GM06990 (cell line): Measurements from ENCODE around the gene VSIR.

ENCODE experiments used
- DNase-seq: peaks from one replicate; pipeline ENCODE4 v3.0.0-alpha.2; 2011; ENCODE audit not compliant: insufficient read length; ENCODE audit errors: extremely low read depth
- H3K27me3 ChIP-seq: replicated peaks from 2 replicates; pipeline ENCODE4 v1.6.0; 2011; ENCODE audit warnings: low read length; ENCODE audit not compliant: control insufficient read depth, insufficient read depth
- H3K36me3 ChIP-seq: 2 replicates; pipeline ENCODE4 v1.5.1; 2011; ENCODE audit warnings: low read length; ENCODE audit not compliant: control insufficient read depth, insufficient read depth
- H3K4me3 ChIP-seq: replicated peaks from 2 replicates; pipeline ENCODE4 v1.5.1; 2011; ENCODE audit warnings: low read depth, mild to moderate bottlenecking, control low read depth, low read length
- TF ChIP-seq, protein P1 (sequence below): IDR thresholded peaks from 2 replicates; pipeline ENCODE4 v1.5.1; 2011; ENCODE audit warnings: low read length, control low read depth, mild to moderate bottlenecking, inconsistent platforms; ENCODE audit not compliant: insufficient read depth, poor library complexity, severe bottlenecking

VSIR gene

DNA sequence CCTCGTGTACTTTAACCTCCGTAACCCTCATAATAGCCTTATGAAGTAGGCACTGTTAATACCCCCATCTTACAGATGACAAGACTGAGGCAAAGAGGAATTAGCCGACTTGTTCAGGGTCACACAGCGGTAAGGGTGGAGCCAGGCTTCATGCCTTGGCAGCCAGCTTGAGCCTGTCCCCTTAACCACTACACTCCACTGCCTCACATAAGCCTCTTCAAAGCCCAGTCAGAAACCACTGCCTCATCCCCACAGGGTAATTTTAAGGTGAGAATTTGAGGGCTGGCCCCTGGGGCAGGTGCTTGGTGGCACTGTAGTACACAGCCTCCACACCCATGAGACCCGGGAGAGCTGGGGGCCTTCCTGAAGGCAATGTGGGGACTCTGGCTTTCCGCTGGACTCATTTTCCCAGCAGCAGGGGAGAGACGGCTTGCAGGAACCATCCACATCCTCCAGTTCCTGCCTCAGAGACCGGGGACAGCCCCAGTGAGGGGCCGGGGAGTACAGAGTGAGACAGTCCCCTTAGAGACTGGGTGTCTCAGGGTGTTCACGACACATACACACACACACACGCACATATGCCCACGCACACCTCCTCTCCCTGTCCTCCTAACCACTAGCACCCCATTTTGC, 46.1 kb downstream of the VSIR start:
- H3K27me3 ChIP-seq: no peaks in the 10 kb centered on the region
- H3K36me3 ChIP-seq: no peaks in the 10 kb centered on the region
- TF ChIP-seq, protein P1, sequence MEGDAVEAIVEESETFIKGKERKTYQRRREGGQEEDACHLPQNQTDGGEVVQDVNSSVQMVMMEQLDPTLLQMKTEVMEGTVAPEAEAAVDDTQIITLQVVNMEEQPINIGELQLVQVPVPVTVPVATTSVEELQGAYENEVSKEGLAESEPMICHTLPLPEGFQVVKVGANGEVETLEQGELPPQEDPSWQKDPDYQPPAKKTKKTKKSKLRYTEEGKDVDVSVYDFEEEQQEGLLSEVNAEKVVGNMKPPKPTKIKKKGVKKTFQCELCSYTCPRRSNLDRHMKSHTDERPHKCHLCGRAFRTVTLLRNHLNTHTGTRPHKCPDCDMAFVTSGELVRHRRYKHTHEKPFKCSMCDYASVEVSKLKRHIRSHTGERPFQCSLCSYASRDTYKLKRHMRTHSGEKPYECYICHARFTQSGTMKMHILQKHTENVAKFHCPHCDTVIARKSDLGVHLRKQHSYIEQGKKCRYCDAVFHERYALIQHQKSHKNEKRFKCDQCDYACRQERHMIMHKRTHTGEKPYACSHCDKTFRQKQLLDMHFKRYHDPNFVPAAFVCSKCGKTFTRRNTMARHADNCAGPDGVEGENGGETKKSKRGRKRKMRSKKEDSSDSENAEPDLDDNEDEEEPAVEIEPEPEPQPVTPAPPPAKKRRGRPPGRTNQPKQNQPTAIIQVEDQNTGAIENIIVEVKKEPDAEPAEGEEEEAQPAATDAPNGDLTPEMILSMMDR: no peak
- DNase-seq: peak; percentile 65
- H3K4me3 ChIP-seq: peak overlapping the region; percentile 10; the same call in 1 of the 2 replicates

DNA sequence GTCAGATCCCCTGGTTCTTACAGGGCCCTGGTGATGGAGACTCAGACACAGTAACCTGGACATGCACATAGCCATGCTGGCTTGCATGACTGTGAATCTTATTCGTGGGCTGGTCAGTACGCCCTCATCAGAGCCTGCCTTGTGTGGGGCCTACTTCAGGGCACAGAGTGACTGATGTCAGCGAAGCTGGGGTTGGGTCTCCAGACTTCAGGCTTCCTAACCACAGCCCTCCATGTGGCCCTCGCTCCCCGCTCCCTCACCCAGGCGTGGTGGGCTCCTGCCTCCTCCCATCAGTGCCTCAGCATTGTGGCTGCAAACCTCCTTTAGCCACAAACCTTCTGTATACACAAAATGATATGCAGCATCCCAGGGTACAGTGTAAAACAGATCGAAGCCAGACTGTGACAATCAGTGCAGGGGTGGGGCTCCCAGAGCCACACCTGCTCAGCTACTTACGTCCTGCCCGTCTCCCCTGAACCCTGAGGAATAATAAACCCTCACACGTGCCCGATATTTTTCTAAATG, 46.7 kb downstream of the VSIR start:
- no peak overlapping the region for H3K4me3 ChIP-seq
- TF ChIP-seq, protein P1: no peak
- DNase-seq: peak; percentile 28
- H3K36me3 ChIP-seq: no peaks in the 10 kb centered on the region
- no peaks in the 10 kb centered on the region for H3K27me3 ChIP-seq

DNA sequence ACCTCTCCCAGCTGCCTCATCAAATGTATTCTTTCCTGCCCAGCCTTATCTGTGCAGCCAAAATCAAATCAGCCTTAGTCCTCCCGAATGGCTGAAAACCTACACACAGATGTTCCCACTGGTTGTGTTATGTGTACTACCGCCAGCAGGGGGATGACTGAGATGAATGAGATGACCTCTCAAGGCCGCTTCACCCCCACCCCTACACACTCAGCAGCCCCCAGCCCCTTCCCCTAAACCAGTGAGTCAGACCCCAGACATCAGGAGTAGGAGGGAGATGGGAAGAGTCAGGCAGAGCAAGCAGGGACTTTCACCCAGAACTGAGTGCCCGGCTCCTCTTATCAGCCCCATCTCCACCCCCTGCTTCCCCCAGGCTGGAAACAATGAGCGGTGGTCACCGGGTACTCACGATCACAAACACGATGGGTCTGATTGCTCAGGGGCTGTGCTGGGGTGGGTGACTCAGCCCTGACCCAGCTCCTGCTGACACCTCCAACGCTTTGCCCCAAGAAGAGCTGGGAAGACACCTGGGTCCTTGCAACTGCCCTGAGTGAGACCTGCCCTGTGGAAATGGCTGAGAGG, 47.2 kb downstream of the VSIR start:
- Histone ChIP-seq H3K4me3 (no peak overlapping the region), H3K36me3 (no peaks in the 10 kb centered on the region), H3K27me3 (no peaks in the 10 kb centered on the region)
- DNase-seq: peak; percentile 43
- TF ChIP-seq, protein P1: peak; percentile 60

DNA sequence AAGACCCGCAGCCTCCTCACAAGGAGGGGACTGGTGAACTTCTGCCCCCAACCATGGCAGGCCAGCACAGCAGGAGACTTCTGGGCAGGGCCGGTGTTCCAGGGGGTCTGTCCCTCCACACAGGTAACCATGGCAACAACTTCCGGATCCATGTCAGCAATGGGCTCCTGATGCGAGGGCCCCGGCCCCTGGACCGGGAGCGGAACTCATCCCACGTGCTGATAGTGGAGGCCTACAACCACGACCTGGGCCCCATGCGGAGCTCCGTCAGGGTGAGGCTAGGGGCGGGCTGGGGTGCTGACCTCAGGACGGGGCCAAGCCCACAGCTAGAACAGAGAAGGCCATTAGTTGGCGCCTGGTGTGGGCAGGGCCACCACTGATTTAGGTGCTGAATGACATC, 48.1 kb downstream of the VSIR start:
- no peaks in the 10 kb centered on the region for H3K36me3 ChIP-seq
- no peak overlapping the region for H3K4me3 ChIP-seq
- no peaks in the 10 kb centered on the region for H3K27me3 ChIP-seq
- TF ChIP-seq, protein P1: no peak
- DNase-seq: no peak

DNA sequence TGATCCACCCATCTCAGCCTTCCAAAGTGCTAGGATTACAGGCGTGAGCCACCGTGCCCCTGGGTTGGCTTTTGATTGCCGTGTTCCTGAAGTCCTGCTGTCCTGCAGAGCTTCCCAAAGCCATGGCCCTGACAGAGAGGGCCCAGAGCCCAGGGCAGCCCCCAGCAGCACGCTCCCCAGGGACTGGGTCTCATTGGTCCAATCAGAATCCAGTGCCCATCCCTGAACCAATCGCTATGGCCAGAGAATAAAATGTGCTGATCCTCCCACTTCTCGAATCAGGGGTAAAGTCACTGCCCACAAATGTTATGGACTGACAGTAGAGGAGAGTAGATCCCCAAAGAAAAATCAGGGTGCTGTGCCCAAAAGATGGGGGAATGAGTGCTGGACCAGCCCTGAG, 48.8 kb downstream of the VSIR start:
- no peaks in the 10 kb centered on the region for H3K36me3 ChIP-seq
- no peak overlapping the region for H3K4me3 ChIP-seq
- no peak for DNase-seq
- H3K27me3 ChIP-seq: no peaks in the 10 kb centered on the region
- TF ChIP-seq, protein P1: no peak

DNA sequence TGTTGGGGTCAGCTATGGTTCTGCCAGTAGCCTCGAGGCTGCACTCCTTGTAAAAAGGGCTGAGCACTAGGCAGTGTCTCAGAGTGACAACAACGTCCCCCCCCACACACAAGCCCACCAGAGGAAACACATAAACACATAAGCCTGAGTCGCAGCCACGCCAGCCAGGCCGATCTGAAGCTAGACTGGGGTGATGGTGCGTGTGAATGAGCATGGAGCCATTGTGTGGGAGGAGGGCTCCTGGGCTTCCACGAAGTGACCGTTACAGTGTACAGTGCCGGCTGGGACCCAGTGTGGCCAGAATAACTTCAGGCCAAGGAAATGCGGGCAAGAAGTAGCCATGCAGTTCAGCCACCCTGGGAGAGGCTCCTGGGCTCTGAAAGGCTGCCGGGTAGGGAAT, 50.0 kb downstream of the VSIR start:
- TF ChIP-seq, protein P1: no peak
- H3K27me3 ChIP-seq: no peaks in the 10 kb centered on the region

More for the DNA sequence above, 50.0 kb downstream of the VSIR start:
- H3K36me3 ChIP-seq: no peaks in the 10 kb centered on the region
- DNase-seq: no peak
- no peak overlapping the region for H3K4me3 ChIP-seq
